Amygdala (tissue), 56 donors: ENCODE data around the gene DHX58.
"Not testable (repeated sequence)": the region's sequence is repeated elsewhere in the genome, so short reads cannot be mapped to it uniquely, and the experiment has no call there.

Experiments used
- DNase-seq, 56 donors: peaks; one replicate each; lab custom pipeline; 2025; lab: John Stamatoyannopoulos, UW

Gene DHX58

GRCh38 chr17:42112552-42113176, at the start of gene DHX58:
DHX58 (minus strand) TSS chr17:42112714; CDS start chr17:42111892, 822 bp downstream.
- peak in 51 of 56 donors; percentile 19 to 79 (median 54) for DNase-seq

GRCh38 chr17:42160531-42160910, 48.0 kb upstream of the DHX58 start:
- DNase-seq: no peak

GRCh38 chr17:42159796-42160530, 47.4 kb upstream of the DHX58 start:
- DNase-seq: no peak

- DNase-seq: no peak
These were observed 43.1 kb upstream of the DHX58 start for GRCh38 chr17:42155614-42156045.

GRCh38 chr17:42153919-42154742, 41.6 kb upstream of the DHX58 start:
- DNase-seq: no peak

- no peak for DNase-seq
These were observed 34.5 kb upstream of the DHX58 start for GRCh38 chr17:42146911-42147607.

GRCh38 chr17:42143138-42143537, 30.6 kb upstream of the DHX58 start:
- DNase-seq: not testable (repeated sequence)

GRCh38 chr17:42142371-42142896, 29.9 kb upstream of the DHX58 start:
- DNase-seq: peak in 7 of 56 donors; percentile 6 to 46 (median 14)

GRCh38 chr17:42141382-42141781, 28.9 kb upstream of the DHX58 start:
- DNase-seq: no peak

GRCh38 chr17:42140690-42141089, 28.2 kb upstream of the DHX58 start:
- not testable (repeated sequence) for DNase-seq

GRCh38 chr17:42138749-42139492, 26.4 kb upstream of the DHX58 start:
- DNase-seq: no peak

- no peak for DNase-seq
These were observed 24.1 kb upstream of the DHX58 start for GRCh38 chr17:42136654-42137051.

- DNase-seq: no peak
These were observed 23.4 kb upstream of the DHX58 start for GRCh38 chr17:42135664-42136653.

- no peak for DNase-seq
These were observed 22.6 kb upstream of the DHX58 start for GRCh38 chr17:42135151-42135550.

GRCh38 chr17:42133461-42134041, 21.0 kb upstream of the DHX58 start:
- DNase-seq: peak in 1 of 56 donors; percentile 16

- peak in 48 of 56 donors; percentile 5 to 87 (median 56) for DNase-seq
These were observed 20.4 kb upstream of the DHX58 start for GRCh38 chr17:42132941-42133340.

- no peak for DNase-seq
These were observed 19.5 kb upstream of the DHX58 start for GRCh38 chr17:42131981-42132432.

- DNase-seq: no peak
These were observed 18.7 kb upstream of the DHX58 start for GRCh38 chr17:42131232-42131631.
